Esophagus muscularis mucosa (tissue), 4 donors: ENCODE measurements around the gene TMEM40. TPM values are rescaled to one million over a fixed set of nuclear protein-coding genes. Genes with fewer than 3 reads are reported as not detected.

Experiments used
- DNase-seq: peaks from one replicate; pipeline ENCODE4 v3.0.0-alpha.2; 2017; ENCODE audit errors: extremely low spot score
- H3K27ac ChIP-seq, 4 donors: fragments of 200-600 bp; sonication (generic); replicated peaks in 1 of 4; 1 replicate in 3 of 4; 2 replicates in 1 of 4; pipeline ENCODE4 v1.5.1; 2016 to 2019; ENCODE audit warnings: mild to moderate bottlenecking in 1 of 4
- H3K27me3 ChIP-seq, 4 donors: fragments of 200-600 bp; sonication (generic); one replicate each; pipeline versions ENCODE4 v1.5.1 to v1.6.0; 2016 to 2019
- H3K36me3 ChIP-seq, 4 donors: fragments of 200-600 bp; sonication (generic); one replicate each; pipeline ENCODE4 v1.5.1; 2016 to 2019
- H3K4me1 ChIP-seq, 4 donors: fragments of 200-600 bp; sonication (generic); one replicate each; pipeline ENCODE4 v1.5.1; 2016 to 2019
- H3K4me3 ChIP-seq, 4 donors: fragments of 200-600 bp; sonication (generic); 1 replicate in 2 of 4; 2 replicates in 2 of 4; pipeline ENCODE4 v1.5.1; 2016 to 2019; ENCODE audit warnings: mild to moderate bottlenecking in 4 of 4, moderate library complexity in 1 of 4
- H3K9me3 ChIP-seq, 4 donors: fragments of 200-600 bp; sonication (generic); 1 replicate in 3 of 4; 2 replicates in 1 of 4; pipeline ENCODE4 v1.5.1; 2016 to 2019
- CTCF ChIP-seq, 3 experiments: fragments of 200-600 bp in 2 of 3; fragments of 450-650 bp in 1 of 3; sonication (generic) in 2 of 3; IDR thresholded peaks; one replicate each; pipeline ENCODE4 v1.5.1; 2017 to 2019; ENCODE audit warnings: antibody characterized with exemption in 3 of 3, mild to moderate bottlenecking in 2 of 3, moderate library complexity in 1 of 3
- EP300 ChIP-seq: sonication (generic); formaldehyde crosslinking; IDR thresholded peaks from one replicate; pipeline ENCODE4 v1.6.1; 2017; ENCODE audit warnings: antibody characterized with exemption
- POLR2A ChIP-seq: fragments of 450-650 bp; IDR thresholded peaks from one replicate; pipeline ENCODE4 v1.6.1; 2017; ENCODE audit warnings: antibody characterized with exemption, moderate library complexity, mild to moderate bottlenecking, low read depth
- POLR2AphosphoS5 ChIP-seq, 2 donors: sonication (generic); formaldehyde crosslinking; IDR thresholded peaks; one replicate each; pipeline ENCODE4 v1.6.1; 2017; ENCODE audit warnings: antibody characterized with exemption in 2 of 2
- WGBS: methylation state at CpG from one replicate; pipeline ENCODE4 v1.1.5; 2018; 5-methylcytosine and 5-hydroxymethylcytosine counted together
- intact Hi-C: fragments of 100-400 bp; cut with DNase I; formaldehyde crosslinking; loops from one replicate; pipeline ENCODE4 v1.15.1; 2023
- total RNA-seq, 4 donors: library from RNA; depleted of rRNA; stranded (reverse); fragments of >200 nt; gene quantifications; one replicate each; pipeline versions ENCODE4 v1.1.0 to v1.2.1, GENCODE V29; 2016

Gene TMEM40
- total RNA-seq, 4 donors from 2014 or later: not detected

GRCh38 chr3:12764171-12764776, 5.2 kb upstream of the TMEM40 start:
- peaks cover 0 to 3% (median 2%) of the 10 kb centered on the region in 4 donors for H3K4me1 ChIP-seq
- WGBS: 92% methylated on average over 8 of the region's 8 CpGs
- no peaks in the 10 kb centered on the region for H3K9me3 ChIP-seq
- no peak overlapping the region for H3K27ac ChIP-seq
- intact Hi-C loops: no loop called here
- H3K27me3 ChIP-seq: no peaks in the 10 kb centered on the region
- no peaks in the 10 kb centered on the region for H3K36me3 ChIP-seq
- H3K4me3 ChIP-seq: no peak overlapping the region
- no peak for TF ChIP-seq EP300
- no peak for TF ChIP-seq POLR2A
- no peak for TF ChIP-seq POLR2AphosphoS5 (IDR thresholded peaks at IDR 0.05)
- TF ChIP-seq CTCF (IDR thresholded peaks at IDR 0.05): no peak
- DNase-seq: no peak

- Histone ChIP-seq H3K27ac (no peak overlapping the region), H3K36me3 (no peaks in the 10 kb centered on the region), H3K9me3 (no peaks in the 10 kb centered on the region), H3K27me3 (no peaks in the 10 kb centered on the region), H3K4me3 (no peak overlapping the region), H3K4me1 (peaks cover 14 to 23% (median 21%) of the 10 kb centered on the region in 4 donors)
- no peak for TF ChIP-seq EP300
- TF ChIP-seq POLR2AphosphoS5 (IDR thresholded peaks at IDR 0.05): no peak
- no peak for TF ChIP-seq CTCF (IDR thresholded peaks at IDR 0.05)
- TF ChIP-seq POLR2A: no peak
- intact Hi-C loops: no loop called here
- no peak for DNase-seq
- 94% methylated on average over 6 of the region's 8 CpGs for WGBS
Observed at GRCh38 chr3:12759693-12760565, 870 bp upstream of the TMEM40 start.

- 11% methylated on average over 5 of the region's 5 CpGs for WGBS
- TF ChIP-seq POLR2A (no peak), POLR2AphosphoS5 (IDR thresholded peaks at IDR 0.05) (peak; percentile 12 to 38), EP300 (no peak)
- no peak for DNase-seq
- H3K27me3 ChIP-seq: no peaks in the 10 kb centered on the region
- H3K27ac ChIP-seq: peak overlapping the region; percentile 72 to 80 (median 78)
- intact Hi-C loops: no loop called here
- no peaks in the 10 kb centered on the region for H3K36me3 ChIP-seq
- H3K4me3 ChIP-seq: no peak overlapping the region
- peaks cover 14 to 23% (median 20%) of the 10 kb centered on the region in 4 donors for H3K4me1 ChIP-seq
- no peaks in the 10 kb centered on the region for H3K9me3 ChIP-seq
Observed at GRCh38 chr3:12758025-12758781, 856 bp downstream of the TMEM40 start.

GRCh38 chr3:12756635-12757034, 2.4 kb downstream of the TMEM40 start:
- intact Hi-C loops: no loop called here
- Histone ChIP-seq H3K27me3 (no peaks in the 10 kb centered on the region), H3K4me1 (peaks cover 14 to 23% (median 19%) of the 10 kb centered on the region in 4 donors), H3K27ac (no peak overlapping the region), H3K9me3 (no peaks in the 10 kb centered on the region), H3K36me3 (no peaks in the 10 kb centered on the region), H3K4me3 (no peak overlapping the region)
- 100% methylated on average over 3 of the region's 3 CpGs for WGBS
- TF ChIP-seq CTCF (IDR thresholded peaks at IDR 0.05): no peak
- TF ChIP-seq POLR2A: no peak
- TF ChIP-seq POLR2AphosphoS5 (IDR thresholded peaks at IDR 0.05): no peak
- no peak for TF ChIP-seq EP300
- DNase-seq: no peak

GRCh38 chr3:12756175-12756574, 2.9 kb downstream of the TMEM40 start:
- Histone ChIP-seq H3K36me3 (no peaks in the 10 kb centered on the region), H3K27me3 (no peaks in the 10 kb centered on the region), H3K4me1 (peaks cover 14 to 23% (median 19%) of the 10 kb centered on the region in 4 donors), H3K27ac (no peak overlapping the region), H3K9me3 (no peaks in the 10 kb centered on the region), H3K4me3 (no peak overlapping the region)
- no peak for TF ChIP-seq EP300
- TF ChIP-seq POLR2A: no peak
- TF ChIP-seq POLR2AphosphoS5 (IDR thresholded peaks at IDR 0.05): no peak
- TF ChIP-seq CTCF (IDR thresholded peaks at IDR 0.05): no peak
- intact Hi-C loops: no loop called here
- WGBS: 83% methylated on average over 4 of the region's 4 CpGs
- DNase-seq: no peak
